Fibroblast of lung (primary cell): ENCODE results near the gene ARID1B. TPM values are rescaled to one million over a fixed set of nuclear protein-coding genes. Genes with fewer than 3 reads are reported as not detected.

Experiments
- DNase-seq, 2 donors: peaks; one replicate each; pipeline versions ENCODE4 v3.0.0 to v3.0.0-alpha.2; 2010; ENCODE audit warnings: low read depth in 2 of 2
- H2AFZ ChIP-seq: 2 replicates; pipeline ENCODE4 v1.5.1; 2012; ENCODE audit warnings: low read length, control low read depth, inconsistent platforms
- H3K27ac ChIP-seq: 2 replicates; pipeline ENCODE4 v1.5.1; 2011; ENCODE audit warnings: low read length, control low read depth; ENCODE audit not compliant: insufficient read depth
- H3K27me3 ChIP-seq: 2 replicates; pipeline ENCODE4 v1.5.1; 2011; ENCODE audit warnings: mild to moderate bottlenecking, low read length; ENCODE audit not compliant: control insufficient read depth, insufficient read depth
- H3K36me3 ChIP-seq: 2 replicates; pipeline ENCODE4 v1.5.1; 2011; ENCODE audit warnings: low read length; ENCODE audit not compliant: control insufficient read depth, insufficient read depth
- H3K4me1 ChIP-seq: 2 replicates; pipeline ENCODE4 v1.5.1; 2011; ENCODE audit warnings: low read length; ENCODE audit not compliant: control insufficient read depth, insufficient read depth; ENCODE audit errors: extremely low read depth
- H3K4me2 ChIP-seq: 2 replicates; pipeline ENCODE4 v1.5.1; 2011; ENCODE audit warnings: low read length, control low read depth; ENCODE audit not compliant: insufficient read depth; ENCODE audit errors: extremely low read depth
- H3K4me3 ChIP-seq, 4 experiments: fragments of 200-600 bp in 1 of 4; sonication (generic) in 1 of 4; replicated peaks in 1 of 4; 2 replicates each; pipeline ENCODE4 v1.5.1; 2011 to 2016; ENCODE audit warnings: low read length in 4 of 4, low read depth in 3 of 4, mild to moderate bottlenecking in 3 of 4, control low read depth in 2 of 4, inconsistent platforms in 1 of 4, mixed read lengths in 1 of 4; ENCODE audit not compliant: insufficient read depth in 1 of 4; ENCODE audit errors: control extremely low read depth in 1 of 4
- H3K79me2 ChIP-seq: 2 replicates; pipeline ENCODE4 v1.5.1; 2012; ENCODE audit warnings: mild to moderate bottlenecking, low read length, inconsistent platforms; ENCODE audit not compliant: control insufficient read depth, insufficient read depth
- H3K9ac ChIP-seq: 2 replicates; pipeline ENCODE4 v1.5.1; 2011; ENCODE audit warnings: mild to moderate bottlenecking, low read length, control low read depth; ENCODE audit not compliant: insufficient read depth
- H3K9me3 ChIP-seq: 2 replicates; pipeline ENCODE4 v1.5.1; 2012; ENCODE audit warnings: low read depth, low read length; ENCODE audit not compliant: control insufficient read depth, insufficient read depth
- H4K20me1 ChIP-seq: 2 replicates; pipeline ENCODE4 v1.5.1; 2011; ENCODE audit warnings: low read length; ENCODE audit not compliant: control insufficient read depth, insufficient read depth; ENCODE audit errors: extremely low read depth
- CTCF ChIP-seq, 2 donors: IDR thresholded peaks in 1 of 2; conservative IDR thresholded peaks in 1 of 2; 1 replicate in 1 of 2; 2 replicates in 1 of 2; pipeline ENCODE4 v1.5.1; 2011 to 2012; ENCODE audit warnings: low read length in 2 of 2, control low read depth in 1 of 2, inconsistent platforms in 1 of 2, low read depth in 1 of 2, mild to moderate bottlenecking in 1 of 2
- EZH2 ChIP-seq: IDR thresholded peaks from 2 replicates; pipeline ENCODE4 v1.5.1; 2012; ENCODE audit warnings: low read length, control low read depth, mild to moderate bottlenecking; ENCODE audit errors: missing control alignments
- polyA plus RNA-seq, 2 donors: library from polyadenylated mRNA; depleted of rRNA in 1 of 2; stranded (reverse) in 1 of 2; unstranded in 1 of 2; fragments of >200 nt; gene quantifications; 2 replicates each; pipeline ENCODE4 v1.2.1, GENCODE V29; 2011 to 2012; ENCODE audit warnings: missing spikeins in 1 of 2
- total RNA-seq: library from RNA; depleted of rRNA; stranded (reverse); fragments of >200 nt; gene quantifications from 2 replicates; pipeline ENCODE4 v1.2.1, GENCODE V29; 2014

ARID1B gene
- total and polyA plus RNA-seq, 2 donors (not counting 1 experiment from before 2014, with no cell fraction given), result 15.4 to 41.9 TPM

- Histone ChIP-seq H3K9ac (no peak overlapping the region), H3K27ac (no peak overlapping the region), H3K36me3 (no peaks in the 10 kb centered on the region), H3K4me1 (no peaks in the 10 kb centered on the region), H3K9me3 (no peaks in the 10 kb centered on the region), H3K4me3 (no peak overlapping the region), H4K20me1 (no peaks in the 10 kb centered on the region), H3K79me2 (peaks cover 11% of the 10 kb centered on the region), H3K4me2 (no peak overlapping the region), H3K27me3 (no peaks in the 10 kb centered on the region), H2AFZ (no peak overlapping the region)
- no peak for DNase-seq
- TF ChIP-seq EZH2 (no peak), CTCF (conservative IDR thresholded peaks at IDR 0.05 in 1 of 2, IDR thresholded peaks at IDR 0.05 in 1 of 2; ENCODE audit: low read depth in 1 of 2, low read length in 2 of 2) (no peak)
These were observed 112.3 kb downstream of the ARID1B start for GRCh38 chr6:156889469-156889868.

GRCh38 chr6:156889986-156890385, 112.8 kb downstream of the ARID1B start:
- H3K4me2 ChIP-seq, result no peak overlapping the region
- H3K9me3 ChIP-seq, result no peaks in the 10 kb centered on the region
- no peaks in the 10 kb centered on the region for H3K27me3 ChIP-seq
- H3K27ac ChIP-seq, result no peak overlapping the region
- DNase-seq, result no peak
- no peak for TF ChIP-seq CTCF (conservative IDR thresholded peaks at IDR 0.05 in 1 of 2, IDR thresholded peaks at IDR 0.05 in 1 of 2; ENCODE audit: low read depth in 1 of 2, low read length in 2 of 2)
- TF ChIP-seq EZH2, result no peak
- H2AFZ ChIP-seq, result no peak overlapping the region
- H3K4me3 ChIP-seq, result no peak overlapping the region
- no peaks in the 10 kb centered on the region for H3K36me3 ChIP-seq
- peaks cover 9% of the 10 kb centered on the region for H3K79me2 ChIP-seq
- no peaks in the 10 kb centered on the region for H4K20me1 ChIP-seq
- no peak overlapping the region for H3K9ac ChIP-seq
- H3K4me1 ChIP-seq, result no peaks in the 10 kb centered on the region

GRCh38 chr6:156890627-156891314, 113.6 kb downstream of the ARID1B start:
- Histone ChIP-seq H3K9me3 (no peaks in the 10 kb centered on the region), H3K36me3 (no peaks in the 10 kb centered on the region), H4K20me1 (no peaks in the 10 kb centered on the region), H3K9ac (no peak overlapping the region), H3K4me3 (no peak overlapping the region), H3K27ac (no peak overlapping the region), H3K27me3 (no peaks in the 10 kb centered on the region), H3K79me2 (peaks cover 12% of the 10 kb centered on the region), H3K4me2 (no peak overlapping the region), H2AFZ (no peak overlapping the region), H3K4me1 (no peaks in the 10 kb centered on the region)
- TF ChIP-seq CTCF (conservative IDR thresholded peaks at IDR 0.05 in 1 of 2, IDR thresholded peaks at IDR 0.05 in 1 of 2; ENCODE audit: low read depth in 1 of 2, low read length in 2 of 2), result no peak
- no peak for TF ChIP-seq EZH2
- peak; percentile 7 to 14 for DNase-seq
